Testis (tissue), 2 donors: Measurements from ENCODE around the gene INPP5B.
"Not testable (repeated sequence)": the region's sequence is repeated elsewhere in the genome, so short reads cannot be mapped to it uniquely, and the experiment has no call there.

ENCODE experiments used
- POLR2A ChIP-seq: fragments of 450-650 bp; IDR thresholded peaks from one replicate; pipeline ENCODE4 v1.6.1; 2017; ENCODE audit warnings: antibody characterized with exemption, mild to moderate bottlenecking, moderate library complexity
- TF ChIP-seq, protein P1 (sequence below), 3 experiments: fragments of 450-650 bp in 2 of 3; fragments of 200-600 bp in 1 of 3; sonication (generic) in 1 of 3; IDR thresholded peaks; one replicate each; pipeline ENCODE4 v1.5.1; 2016 to 2019; ENCODE audit warnings: antibody characterized with exemption in 3 of 3, mild to moderate bottlenecking in 2 of 3, moderate library complexity in 1 of 3

DNA sequence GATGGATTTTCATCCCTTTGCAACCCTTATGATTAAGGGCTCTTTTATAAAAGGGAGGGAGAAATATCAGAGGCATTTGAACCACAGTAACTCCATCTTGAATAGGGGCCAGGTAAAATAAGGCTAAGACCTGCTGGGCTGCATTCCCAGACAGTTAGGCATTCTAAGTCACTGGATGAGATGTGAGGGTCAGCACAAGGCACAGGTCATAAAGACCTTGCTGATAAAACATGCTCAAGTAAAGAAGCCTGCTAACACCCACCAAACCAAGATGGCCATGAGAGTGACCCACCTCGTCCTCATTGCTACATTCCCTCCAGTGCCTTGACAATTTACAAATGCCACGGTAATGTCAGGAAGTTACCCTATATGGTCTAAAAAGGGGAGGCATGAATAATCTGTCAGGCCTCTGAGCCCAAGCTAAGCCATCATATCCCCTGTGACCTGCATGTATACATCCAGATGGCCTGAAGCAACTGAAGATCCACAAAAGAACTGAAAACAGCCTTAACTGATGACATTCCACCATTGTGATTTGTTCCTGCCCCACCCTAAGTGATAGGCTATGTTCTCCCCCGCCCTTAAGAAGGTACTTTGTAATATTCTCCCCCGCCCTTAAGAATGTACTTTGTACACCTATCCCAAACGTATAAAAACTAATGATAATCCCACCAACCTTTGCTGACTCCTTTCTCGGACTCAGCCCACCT is 39.3 kb downstream of the INPP5B start:
- TF ChIP-seq, protein P1, sequence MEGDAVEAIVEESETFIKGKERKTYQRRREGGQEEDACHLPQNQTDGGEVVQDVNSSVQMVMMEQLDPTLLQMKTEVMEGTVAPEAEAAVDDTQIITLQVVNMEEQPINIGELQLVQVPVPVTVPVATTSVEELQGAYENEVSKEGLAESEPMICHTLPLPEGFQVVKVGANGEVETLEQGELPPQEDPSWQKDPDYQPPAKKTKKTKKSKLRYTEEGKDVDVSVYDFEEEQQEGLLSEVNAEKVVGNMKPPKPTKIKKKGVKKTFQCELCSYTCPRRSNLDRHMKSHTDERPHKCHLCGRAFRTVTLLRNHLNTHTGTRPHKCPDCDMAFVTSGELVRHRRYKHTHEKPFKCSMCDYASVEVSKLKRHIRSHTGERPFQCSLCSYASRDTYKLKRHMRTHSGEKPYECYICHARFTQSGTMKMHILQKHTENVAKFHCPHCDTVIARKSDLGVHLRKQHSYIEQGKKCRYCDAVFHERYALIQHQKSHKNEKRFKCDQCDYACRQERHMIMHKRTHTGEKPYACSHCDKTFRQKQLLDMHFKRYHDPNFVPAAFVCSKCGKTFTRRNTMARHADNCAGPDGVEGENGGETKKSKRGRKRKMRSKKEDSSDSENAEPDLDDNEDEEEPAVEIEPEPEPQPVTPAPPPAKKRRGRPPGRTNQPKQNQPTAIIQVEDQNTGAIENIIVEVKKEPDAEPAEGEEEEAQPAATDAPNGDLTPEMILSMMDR (IDR thresholded peaks at IDR 0.05): not testable (repeated sequence)
- TF ChIP-seq POLR2A: not testable (repeated sequence)
